ENCODE data around the gene TSPYL4. TPM values are rescaled to one million over a fixed set of nuclear protein-coding genes. Genes with fewer than 3 reads are reported as not detected.
A peak's percentile ranks its signal among the peaks of the same experiment; 100 is the strongest.

Gene TSPYL4
- total RNA-seq, 1 donor from 2014 or later: 30.5 TPM

DNA sequence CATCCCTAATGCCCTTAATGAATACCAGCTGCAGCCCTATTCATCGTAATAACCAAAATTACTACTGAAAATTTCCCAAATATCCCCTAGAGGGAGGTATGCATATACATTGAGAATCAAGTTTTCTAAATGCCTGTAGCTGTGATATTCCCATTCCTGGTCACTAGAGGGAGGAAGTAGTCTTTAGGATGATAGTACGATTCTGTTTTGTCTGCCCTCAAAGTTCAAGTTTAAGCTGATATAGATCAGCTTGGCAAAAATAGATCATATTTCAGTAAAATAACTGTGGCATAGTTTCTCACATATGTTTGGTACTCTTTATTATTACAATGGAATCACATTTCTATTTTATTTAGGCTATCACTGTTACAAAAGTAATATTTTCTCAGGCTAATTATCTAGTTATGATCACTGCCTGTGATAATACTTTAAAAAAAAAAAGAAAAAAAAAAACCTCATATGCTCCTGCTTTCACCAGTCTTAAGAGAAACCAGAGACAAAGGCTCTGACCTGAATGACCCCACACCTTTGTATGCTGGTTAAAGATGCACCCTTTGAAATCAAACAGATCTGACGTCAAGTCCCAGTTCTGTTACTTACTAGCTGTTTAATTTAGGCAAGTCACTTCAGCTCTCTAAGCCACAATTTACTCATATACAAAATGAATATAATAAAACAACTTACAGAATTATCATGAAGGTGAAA lies 14.9 kb upstream of the TSPYL4 start:
- Histone ChIP-seq H3K36me3 (peaks cover 14% of the 10 kb centered on the region), H3K4me1 (peaks cover 32% of the 10 kb centered on the region), H3K9me3 (replicated peaks) (peaks cover 3% of the 10 kb centered on the region), H3K27ac (replicated peaks) (no peak overlapping the region), H3K4me3 (no peak overlapping the region), H3K27me3 (ENCODE audit: low read depth) (no peaks in the 10 kb centered on the region)
- TF ChIP-seq, protein P1, sequence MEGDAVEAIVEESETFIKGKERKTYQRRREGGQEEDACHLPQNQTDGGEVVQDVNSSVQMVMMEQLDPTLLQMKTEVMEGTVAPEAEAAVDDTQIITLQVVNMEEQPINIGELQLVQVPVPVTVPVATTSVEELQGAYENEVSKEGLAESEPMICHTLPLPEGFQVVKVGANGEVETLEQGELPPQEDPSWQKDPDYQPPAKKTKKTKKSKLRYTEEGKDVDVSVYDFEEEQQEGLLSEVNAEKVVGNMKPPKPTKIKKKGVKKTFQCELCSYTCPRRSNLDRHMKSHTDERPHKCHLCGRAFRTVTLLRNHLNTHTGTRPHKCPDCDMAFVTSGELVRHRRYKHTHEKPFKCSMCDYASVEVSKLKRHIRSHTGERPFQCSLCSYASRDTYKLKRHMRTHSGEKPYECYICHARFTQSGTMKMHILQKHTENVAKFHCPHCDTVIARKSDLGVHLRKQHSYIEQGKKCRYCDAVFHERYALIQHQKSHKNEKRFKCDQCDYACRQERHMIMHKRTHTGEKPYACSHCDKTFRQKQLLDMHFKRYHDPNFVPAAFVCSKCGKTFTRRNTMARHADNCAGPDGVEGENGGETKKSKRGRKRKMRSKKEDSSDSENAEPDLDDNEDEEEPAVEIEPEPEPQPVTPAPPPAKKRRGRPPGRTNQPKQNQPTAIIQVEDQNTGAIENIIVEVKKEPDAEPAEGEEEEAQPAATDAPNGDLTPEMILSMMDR (IDR thresholded peaks at IDR 0.05; ENCODE audit: borderline replicate concordance): peak; percentile 80
- no peak for DNase-seq
- intact Hi-C loops (cut with micrococcal nuclease): no loop called here

DNA sequence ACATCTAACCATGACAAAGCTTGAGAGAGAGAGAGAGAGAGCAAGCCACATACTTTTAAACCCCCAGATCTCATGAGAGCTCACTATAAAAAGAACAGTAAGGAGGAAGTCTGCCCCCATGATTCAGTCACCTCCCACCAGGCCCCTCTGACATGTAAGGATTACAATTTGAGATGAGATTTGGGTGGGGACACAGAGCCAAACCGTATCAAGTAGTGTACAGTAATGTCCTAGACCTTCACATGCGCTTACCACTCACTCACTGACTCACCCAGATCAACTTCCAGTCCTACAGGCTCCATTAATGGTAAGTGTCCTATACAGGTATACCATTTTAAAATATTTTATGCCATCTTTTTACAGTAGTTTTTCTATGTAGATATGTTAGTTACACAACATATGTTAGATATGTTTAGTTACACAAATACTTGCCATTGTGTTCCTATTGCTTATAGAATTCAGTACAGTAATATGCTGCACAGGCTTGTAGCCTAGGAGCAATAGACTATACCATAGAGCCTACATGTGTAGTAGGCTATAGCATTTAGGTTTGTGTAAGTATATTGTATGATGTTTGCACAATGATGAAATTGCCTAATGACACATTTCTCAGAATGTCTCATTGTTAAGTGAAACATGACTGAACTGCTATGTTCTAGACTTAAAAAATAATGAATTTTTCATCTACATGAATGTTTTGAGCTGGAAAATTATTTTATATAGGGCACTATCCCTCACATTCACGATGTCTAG lies 14.1 kb upstream of the TSPYL4 start:
- intact Hi-C loops (cut with micrococcal nuclease): no loop called here

DNA sequence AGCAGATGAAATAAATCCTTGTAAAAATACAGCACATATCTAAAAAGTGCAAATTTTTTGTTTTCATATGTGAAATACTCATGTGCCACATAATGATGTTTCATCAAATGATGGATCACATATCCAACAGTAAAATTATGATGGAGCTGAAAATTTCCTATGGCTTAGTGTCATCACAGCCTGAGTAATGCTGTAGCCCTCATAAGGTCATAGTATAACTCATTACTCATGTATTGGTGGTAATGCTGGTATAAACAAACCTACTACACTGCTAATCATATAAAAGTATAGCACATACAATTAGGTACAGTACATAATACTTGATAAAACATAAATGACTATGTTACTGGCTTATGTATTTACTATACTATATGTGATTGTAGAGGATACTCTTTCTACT lies 12.9 kb upstream of the TSPYL4 start:
- no peak for DNase-seq
- no peaks in the 10 kb centered on the region for H3K27me3 ChIP-seq (ENCODE audit: low read depth)
- H3K9me3 ChIP-seq (replicated peaks): peaks cover 14% of the 10 kb centered on the region
- peaks cover 28% of the 10 kb centered on the region for H3K4me1 ChIP-seq
- TF ChIP-seq, protein P1 (IDR thresholded peaks at IDR 0.05; ENCODE audit: borderline replicate concordance): no peak
- intact Hi-C loops (cut with micrococcal nuclease): no loop called here
- no peak overlapping the region for H3K4me3 ChIP-seq
- H3K27ac ChIP-seq (replicated peaks): no peak overlapping the region
- H3K36me3 ChIP-seq: peaks cover 17% of the 10 kb centered on the region

More for the DNA sequence above, 14.1 kb upstream of the TSPYL4 start:
- Histone ChIP-seq H3K27ac (replicated peaks) (no peak overlapping the region), H3K9me3 (replicated peaks) (peaks cover 10% of the 10 kb centered on the region), H3K4me3 (no peak overlapping the region), H3K4me1 (peaks cover 28% of the 10 kb centered on the region), H3K27me3 (ENCODE audit: low read depth) (no peaks in the 10 kb centered on the region), H3K36me3 (peaks cover 14% of the 10 kb centered on the region)
- TF ChIP-seq, protein P1 (IDR thresholded peaks at IDR 0.05; ENCODE audit: borderline replicate concordance): no peak
- no peak for DNase-seq

DNA sequence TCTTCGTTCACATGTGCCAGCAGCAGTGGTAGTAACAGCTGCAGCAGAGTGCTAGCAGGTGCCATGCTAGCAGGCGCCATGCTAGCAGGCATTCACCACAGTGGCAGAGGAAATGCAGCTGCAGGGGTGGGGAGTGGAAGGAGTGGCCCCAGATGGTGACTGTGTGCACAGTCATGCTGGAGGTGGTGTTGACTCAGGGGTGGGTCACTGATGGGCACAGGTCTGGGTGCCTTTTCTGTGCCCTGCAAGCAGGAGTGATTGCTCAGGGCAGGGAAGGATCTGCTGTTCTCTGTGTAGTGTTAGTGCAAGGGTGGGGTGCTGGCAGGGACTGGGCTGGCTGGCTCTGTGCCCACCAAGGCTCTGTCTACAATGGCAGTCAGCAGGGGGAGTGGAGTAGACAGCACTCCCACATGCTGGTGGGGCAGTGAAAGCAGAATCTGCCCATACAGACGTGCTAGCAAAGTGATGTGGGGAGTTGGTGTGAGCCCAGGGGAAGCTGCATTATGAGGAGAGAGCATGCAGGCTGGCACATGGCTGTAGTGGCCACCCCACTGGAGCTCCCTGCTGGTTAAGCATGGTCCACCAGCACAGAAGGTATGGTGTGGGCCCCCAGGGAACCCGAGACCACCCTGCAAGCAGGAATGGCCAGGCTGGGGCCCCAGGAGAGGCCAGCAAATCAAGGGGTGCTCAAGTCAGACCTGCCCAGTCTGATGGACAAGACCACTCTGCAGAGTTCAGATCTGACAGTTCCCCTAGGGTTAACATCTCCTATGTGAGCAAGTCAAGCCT lies 11.4 kb upstream of the TSPYL4 start:
- intact Hi-C loops (cut with micrococcal nuclease): no loop called here
- Histone ChIP-seq H3K27me3 (ENCODE audit: low read depth) (no peaks in the 10 kb centered on the region), H3K4me1 (peaks cover 28% of the 10 kb centered on the region), H3K27ac (replicated peaks) (no peak overlapping the region), H3K36me3 (peaks cover 17% of the 10 kb centered on the region), H3K4me3 (no peak overlapping the region), H3K9me3 (replicated peaks) (peaks cover 14% of the 10 kb centered on the region)
- TF ChIP-seq, protein P1 (IDR thresholded peaks at IDR 0.05; ENCODE audit: borderline replicate concordance): no peak
- DNase-seq: peak; percentile 50

DNA sequence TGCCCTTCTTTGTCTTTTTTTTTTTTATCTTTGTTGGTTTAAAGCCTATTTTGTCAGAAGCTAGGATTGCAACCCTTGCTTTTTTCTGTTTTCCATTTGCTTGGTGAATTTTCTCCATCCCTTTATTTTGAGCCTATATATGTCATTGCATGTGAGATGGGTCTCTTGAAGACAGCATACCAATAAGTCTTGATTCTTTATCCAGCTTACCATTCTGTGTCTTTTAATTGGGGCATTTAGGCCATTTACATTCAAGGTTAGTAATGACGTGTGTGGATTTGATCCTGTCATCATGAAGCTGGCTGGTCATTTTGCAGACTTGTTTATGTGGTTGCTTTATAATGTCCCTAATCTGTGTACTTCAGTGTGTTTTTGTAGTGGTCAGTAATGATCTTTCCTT lies 9.5 kb upstream of the TSPYL4 start:
- DNase-seq: no peak
- Histone ChIP-seq H3K27ac (replicated peaks) (no peak overlapping the region), H3K4me1 (peaks cover 18% of the 10 kb centered on the region), H3K9me3 (replicated peaks) (peaks cover 14% of the 10 kb centered on the region), H3K36me3 (peaks cover 30% of the 10 kb centered on the region), H3K27me3 (ENCODE audit: low read depth) (no peaks in the 10 kb centered on the region), H3K4me3 (no peak overlapping the region)
- TF ChIP-seq, protein P1 (IDR thresholded peaks at IDR 0.05; ENCODE audit: borderline replicate concordance): no peak
- intact Hi-C loops (cut with micrococcal nuclease): no loop called here
